H4 (cell line): ENCODE measurements around the gene DCXR. TPM values are rescaled to one million over a fixed set of nuclear protein-coding genes. Genes with fewer than 3 reads are reported as not detected.

Source experiments
- DNase-seq: peaks from one replicate; pipeline ENCODE4 v3.0.0-alpha.2; 2015; ENCODE audit warnings: low spot score
- total RNA-seq: library from RNA; depleted of rRNA; stranded (reverse); fragments of >200 nt; shearing (Covaris generic); gene quantifications from 2 replicates; pipeline ENCODE4 v1.2.3, GENCODE V29; 2014

Gene DCXR
- total RNA-seq, 1 experiment from 2014 or later, result 99.5 TPM

- DNase-seq, result peak; percentile 99
These were observed 14.5 kb downstream of the DCXR start, which contains the start of gene LRRC45 for GRCh38 chr17:82022981-82023446. TSS of gene LRRC45 (plus strand) at chr17:82023305. CDS start at chr17:82023644, 339 bp downstream.

- DNase-seq, result no peak
These were observed 15.1 kb downstream of the DCXR start, which contains the start of gene CENPX for GRCh38 chr17:82022310-82022980. TSS of gene CENPX (minus strand) at chr17:82022878. CDS start at chr17:82022861, 17 bp downstream.

GRCh38 chr17:82021900-82022309 lies 15.6 kb downstream of the DCXR start:
- no peak for DNase-seq

GRCh38 chr17:82021107-82021899 lies 16.2 kb downstream of the DCXR start:
- DNase-seq, result peak; percentile 76

GRCh38 chr17:82020572-82021106 lies 16.9 kb downstream of the DCXR start:
- DNase-seq, result no peak

- no peak for DNase-seq
These were observed 17.6 kb downstream of the DCXR start for GRCh38 chr17:82019690-82020571.

GRCh38 chr17:82018989-82019689 lies 18.4 kb downstream of the DCXR start:
- no peak for DNase-seq

- no peak for DNase-seq
These were observed 19.1 kb downstream of the DCXR start for GRCh38 chr17:82018152-82018988.

- DNase-seq, result no peak
These were observed 19.8 kb downstream of the DCXR start for GRCh38 chr17:82017612-82018151.

- no peak for DNase-seq
These were observed 20.5 kb downstream of the DCXR start for GRCh38 chr17:82016875-82017459.

- DNase-seq, result no peak
These were observed 21.2 kb downstream of the DCXR start for GRCh38 chr17:82016061-82016874.

- DNase-seq, result no peak
These were observed 22.1 kb downstream of the DCXR start for GRCh38 chr17:82015311-82015971.

GRCh38 chr17:82014971-82015310 lies 22.6 kb downstream of the DCXR start:
- no peak for DNase-seq

- DNase-seq, result no peak
These were observed 23.1 kb downstream of the DCXR start for GRCh38 chr17:82014432-82014831.

GRCh38 chr17:82013772-82014321 lies 23.6 kb downstream of the DCXR start:
- DNase-seq, result no peak

GRCh38 chr17:82013341-82013740 lies 24.2 kb downstream of the DCXR start:
- no peak for DNase-seq

- no peak for DNase-seq
These were observed 24.7 kb downstream of the DCXR start for GRCh38 chr17:82012640-82013295.
